Vagina (tissue), 2 donors: ENCODE data around the gene RRP8. TPM values are rescaled to one million over a fixed set of nuclear protein-coding genes. Genes with fewer than 3 reads are reported as not detected.

Source experiments
- DNase-seq, 2 donors: peaks; one replicate each; pipeline ENCODE4 v3.0.0-alpha.2; 2017; ENCODE audit errors: extremely low spot score in 2 of 2
- H3K27ac ChIP-seq: fragments of 200-600 bp; sonication (generic); one replicate; pipeline ENCODE4 v1.5.1; 2019
- H3K27me3 ChIP-seq: fragments of 200-600 bp; sonication (generic); one replicate; pipeline ENCODE4 v1.5.1; 2019
- H3K36me3 ChIP-seq, 2 donors: fragments of 200-600 bp; sonication (generic); one replicate each; pipeline ENCODE4 v1.5.1; 2017 to 2019
- H3K4me1 ChIP-seq: fragments of 200-600 bp; sonication (generic); one replicate; pipeline ENCODE4 v1.5.1; 2019
- H3K4me3 ChIP-seq, 2 donors: fragments of 200-600 bp; sonication (generic); 1 replicate in 1 of 2; 2 replicates in 1 of 2; pipeline ENCODE4 v1.5.1; 2016 to 2019
- H3K9me3 ChIP-seq: fragments of 200-600 bp; sonication (generic); one replicate; pipeline ENCODE4 v1.5.1; 2019
- CTCF ChIP-seq, 3 experiments: fragments of 450-650 bp in 2 of 3; fragments of 200-600 bp in 1 of 3; sonication (generic) in 1 of 3; IDR thresholded peaks; one replicate each; pipeline ENCODE4 v1.5.1; 2017 to 2019; ENCODE audit warnings: antibody characterized with exemption in 3 of 3, mild to moderate bottlenecking in 2 of 3, moderate library complexity in 2 of 3
- POLR2A ChIP-seq, 2 donors: fragments of 450-650 bp; IDR thresholded peaks; one replicate each; pipeline ENCODE4 v1.6.1; 2017; ENCODE audit warnings: antibody characterized with exemption in 2 of 2, mild to moderate bottlenecking in 2 of 2, moderate library complexity in 2 of 2
- POLR2AphosphoS5 ChIP-seq, 2 donors: sonication (generic); formaldehyde crosslinking; IDR thresholded peaks; one replicate each; pipeline ENCODE4 v1.9.0; 2017; ENCODE audit warnings: antibody characterized with exemption in 2 of 2, mild to moderate bottlenecking in 2 of 2, low read depth in 1 of 2; ENCODE audit not compliant: insufficient read depth in 1 of 2
- intact Hi-C: fragments of 100-400 bp; cut with DNase I; formaldehyde crosslinking; loops from one replicate; pipeline ENCODE4 v1.15.1; 2023
- total RNA-seq: library from RNA; depleted of rRNA; stranded (reverse); fragments of >200 nt; gene quantifications from one replicate; pipeline ENCODE4 v1.2.3, GENCODE V29; 2016

Gene RRP8
- total RNA-seq, 1 donor from 2014 or later = 10.3 TPM

- intact Hi-C loops = no loop called here
- Histone ChIP-seq H3K9me3 (no peaks in the 10 kb centered on the region), H3K36me3 (no peaks in the 10 kb centered on the region), H3K27ac (no peak overlapping the region), H3K4me1 (no peaks in the 10 kb centered on the region), H3K4me3 (no peak overlapping the region), H3K27me3 (no peaks in the 10 kb centered on the region)
- no peak for TF ChIP-seq POLR2A (IDR thresholded peaks at IDR 0.05)
- DNase-seq = no peak
Measured at GRCh38 chr11:6557761-6558674, 45.4 kb downstream of the RRP8 start.

DNA sequence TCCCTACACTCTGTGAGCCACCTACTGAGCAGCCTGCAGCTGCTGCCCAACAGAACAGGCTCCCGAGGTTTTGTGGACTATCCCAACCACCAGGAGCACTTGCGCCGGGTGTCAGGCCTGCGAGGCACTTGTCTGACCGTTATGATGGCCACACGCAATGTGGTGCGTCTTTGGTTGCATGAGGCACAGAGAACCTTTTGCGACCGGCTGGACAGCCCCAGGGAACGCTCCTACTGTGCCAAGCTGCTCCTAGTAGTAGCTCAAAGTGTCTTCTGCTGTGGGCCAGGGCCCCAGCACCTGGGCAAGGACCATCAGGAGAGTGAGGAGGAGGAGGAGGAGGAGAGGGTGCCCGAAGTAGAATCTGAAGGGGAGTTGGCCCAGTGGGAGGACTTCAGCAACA lies 46.4 kb downstream of the RRP8 start:
- Histone ChIP-seq H3K9me3 (no peaks in the 10 kb centered on the region), H3K27me3 (no peaks in the 10 kb centered on the region), H3K27ac (no peak overlapping the region), H3K36me3 (no peaks in the 10 kb centered on the region), H3K4me1 (no peaks in the 10 kb centered on the region), H3K4me3 (no peak overlapping the region)
- TF ChIP-seq POLR2AphosphoS5 (IDR thresholded peaks at IDR 0.05; ENCODE audit: insufficient read depth in 1 of 2, low read depth in 1 of 2) = no peak
- intact Hi-C loops = no loop called here
- DNase-seq = no peak

DNA sequence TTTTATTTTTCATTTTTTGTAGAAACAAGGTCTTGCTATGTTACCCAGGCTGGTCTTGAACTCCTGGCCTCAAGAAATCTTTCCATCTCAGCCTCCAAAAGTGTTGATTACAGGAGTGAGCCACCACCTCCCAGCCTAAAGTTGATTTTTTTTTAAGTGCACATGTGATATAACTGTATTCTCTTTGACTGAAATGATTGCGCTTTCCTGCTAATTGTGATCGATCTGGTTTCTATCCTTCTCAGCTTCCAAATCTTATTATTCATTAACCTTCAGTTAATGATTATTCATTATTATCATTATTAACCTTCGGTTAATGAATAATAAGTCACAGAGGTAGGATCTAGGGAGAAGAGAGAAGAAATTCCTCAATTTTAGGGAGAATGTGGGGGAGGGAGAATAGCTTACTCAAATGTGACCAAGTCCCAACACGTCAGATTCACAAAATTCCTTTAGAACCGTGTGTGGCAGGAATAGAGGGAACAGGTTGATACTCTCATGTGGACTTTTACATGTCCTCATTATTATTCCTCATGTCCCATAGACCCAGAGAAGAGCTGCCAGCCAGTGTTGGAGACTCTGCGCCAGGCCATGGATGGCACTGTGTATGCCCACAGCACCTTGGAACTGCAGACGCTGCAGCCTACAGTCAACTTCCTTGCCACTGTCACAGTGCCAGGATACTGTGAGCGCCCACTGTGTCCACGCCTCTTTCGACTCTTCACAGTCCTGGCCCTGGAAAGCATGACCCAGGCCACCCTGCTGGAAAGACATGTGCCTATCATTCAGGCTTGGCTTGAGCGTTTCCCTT lies 47.1 kb downstream of the RRP8 start:
- Histone ChIP-seq H3K27ac (no peak overlapping the region), H3K9me3 (no peaks in the 10 kb centered on the region), H3K36me3 (no peaks in the 10 kb centered on the region), H3K4me3 (no peak overlapping the region), H3K27me3 (no peaks in the 10 kb centered on the region), H3K4me1 (no peaks in the 10 kb centered on the region)
- intact Hi-C loops = no loop called here
- no peak for DNase-seq
- TF ChIP-seq POLR2A (IDR thresholded peaks at IDR 0.05) = no peak
- TF ChIP-seq POLR2AphosphoS5 (IDR thresholded peaks at IDR 0.05; ENCODE audit: insufficient read depth in 1 of 2, low read depth in 1 of 2) = no peak
- no peak for TF ChIP-seq CTCF (IDR thresholded peaks at IDR 0.05)

DNA sequence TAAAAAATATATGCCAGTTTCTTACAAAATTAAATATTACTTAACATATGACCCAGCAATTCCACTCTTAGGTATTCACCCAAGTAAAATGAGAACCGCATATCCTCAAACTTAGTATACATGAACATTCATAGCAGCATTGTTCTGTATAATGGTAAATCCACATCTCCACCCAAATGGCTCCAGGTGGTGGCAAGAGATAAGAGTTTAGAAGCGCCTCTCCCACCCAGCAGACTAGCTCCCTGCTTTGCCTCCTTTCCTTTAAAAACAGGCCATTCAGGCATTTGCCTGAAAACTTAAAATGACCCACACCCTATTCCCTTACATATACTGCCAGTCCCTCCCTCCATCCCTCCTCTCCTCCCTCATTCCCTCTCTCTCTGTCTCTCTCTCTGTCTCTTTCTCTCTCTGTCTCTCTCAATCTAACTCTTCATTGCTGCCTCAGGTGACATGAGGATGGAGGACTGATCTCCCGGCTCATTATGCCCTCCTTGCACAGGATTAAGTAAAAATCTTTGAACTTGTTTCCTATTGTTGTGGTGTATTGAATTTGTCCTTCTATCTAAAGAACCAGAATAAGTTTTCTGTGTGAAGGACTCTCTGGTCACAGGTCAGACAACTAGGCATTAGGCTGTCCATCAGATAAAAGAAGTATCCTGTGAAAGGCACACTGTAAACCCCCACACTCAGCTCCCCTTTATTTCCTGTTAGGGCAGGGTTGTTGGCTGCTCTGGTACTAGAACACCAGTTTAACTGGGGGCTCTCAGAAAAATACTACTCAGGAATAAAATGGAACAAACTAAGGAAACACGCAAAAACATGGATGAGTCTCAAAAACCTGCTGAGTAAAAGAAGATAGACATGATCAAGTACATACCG lies 48.3 kb downstream of the RRP8 start:
- TF ChIP-seq POLR2A (IDR thresholded peaks at IDR 0.05) = no peak
- no peak for TF ChIP-seq POLR2AphosphoS5 (IDR thresholded peaks at IDR 0.05; ENCODE audit: insufficient read depth in 1 of 2, low read depth in 1 of 2)
- no peak for TF ChIP-seq CTCF (IDR thresholded peaks at IDR 0.05)
- Histone ChIP-seq H3K4me1 (no peaks in the 10 kb centered on the region), H3K9me3 (no peaks in the 10 kb centered on the region), H3K36me3 (no peaks in the 10 kb centered on the region), H3K27ac (no peak overlapping the region), H3K27me3 (no peaks in the 10 kb centered on the region), H3K4me3 (no peak overlapping the region)
- intact Hi-C loops = no loop called here
- DNase-seq = no peak

- no peaks in the 10 kb centered on the region for H3K27me3 ChIP-seq
- no peaks in the 10 kb centered on the region for H3K36me3 ChIP-seq
- intact Hi-C loops = no loop called here
- H3K9me3 ChIP-seq = no peaks in the 10 kb centered on the region
- H3K27ac ChIP-seq = no peak overlapping the region
- H3K4me3 ChIP-seq = no peak overlapping the region
- no peaks in the 10 kb centered on the region for H3K4me1 ChIP-seq
- no peak for DNase-seq
- TF ChIP-seq CTCF (IDR thresholded peaks at IDR 0.05) (no peak), POLR2A (IDR thresholded peaks at IDR 0.05) (no peak), POLR2AphosphoS5 (IDR thresholded peaks at IDR 0.05; ENCODE audit: insufficient read depth in 1 of 2, low read depth in 1 of 2) (no peak)
Measured at GRCh38 chr11:6553634-6554033, 49.8 kb downstream of the RRP8 start.
